COLO668 (cell line): ENCODE measurements around the gene NETO1.

ENCODE experiments used
- DNase-seq: peaks from one replicate; lab custom pipeline; 2025; ENCODE audit not compliant: unreplicated experiment; lab: John Stamatoyannopoulos, UW

The NETO1 gene

GRCh38 chr18:72846736-72847533 lies 20.9 kb downstream of the NETO1 start:
- no peak for DNase-seq

- DNase-seq = no peak
These were observed 24.0 kb downstream of the NETO1 start for GRCh38 chr18:72843743-72844142.

GRCh38 chr18:72840109-72840508 lies 27.7 kb downstream of the NETO1 start:
- no peak for DNase-seq

- no peak for DNase-seq
These were observed 33.1 kb downstream of the NETO1 start for GRCh38 chr18:72834731-72835130.

- no peak for DNase-seq
These were observed 34.3 kb downstream of the NETO1 start for GRCh38 chr18:72833471-72833870.

GRCh38 chr18:72830109-72830508 lies 37.7 kb downstream of the NETO1 start:
- DNase-seq = no peak

GRCh38 chr18:72828601-72829000 lies 39.2 kb downstream of the NETO1 start:
- no peak for DNase-seq

GRCh38 chr18:72826736-72827135 lies 41.1 kb downstream of the NETO1 start:
- DNase-seq = no peak

- no peak for DNase-seq
These were observed 44.4 kb downstream of the NETO1 start for GRCh38 chr18:72823345-72823744.

- DNase-seq = no peak
These were observed 45.6 kb downstream of the NETO1 start for GRCh38 chr18:72822202-72822601.

- DNase-seq = no peak
These were observed 47.2 kb downstream of the NETO1 start for GRCh38 chr18:72820571-72820970.

GRCh38 chr18:72819050-72819449 lies 48.7 kb downstream of the NETO1 start:
- DNase-seq = no peak

- DNase-seq = peak; percentile 69
These were observed 56.7 kb downstream of the NETO1 start for GRCh38 chr18:72811047-72811446.

GRCh38 chr18:72808680-72809079 lies 59.1 kb downstream of the NETO1 start:
- no peak for DNase-seq

- DNase-seq = no peak
These were observed 68.7 kb downstream of the NETO1 start for GRCh38 chr18:72799106-72799505.

GRCh38 chr18:72783530-72783929 lies 84.3 kb downstream of the NETO1 start:
- DNase-seq = no peak

GRCh38 chr18:72774914-72775313 lies 92.9 kb downstream of the NETO1 start:
- DNase-seq = no peak

GRCh38 chr18:72772916-72773315 lies 94.9 kb downstream of the NETO1 start:
- no peak for DNase-seq

- DNase-seq = no peak
These were observed 99.0 kb downstream of the NETO1 start for GRCh38 chr18:72768681-72769229.

- peak; percentile 17 for DNase-seq
These were observed 105.2 kb downstream of the NETO1 start for GRCh38 chr18:72762515-72763122.

GRCh38 chr18:72752220-72752619 lies 115.6 kb downstream of the NETO1 start:
- DNase-seq = no peak

- no peak for DNase-seq
These were observed 125.8 kb downstream of the NETO1 start for GRCh38 chr18:72742002-72742401.
